ENCODE data around the gene PLPPR3. TPM values are rescaled to one million over a fixed set of nuclear protein-coding genes. Genes with fewer than 3 reads are reported as not detected.

PLPPR3 gene
- total and polyA plus RNA-seq, 10 donors = 0.03 to 0.79 (median 0.42) TPM; not detected in 4

DNA sequence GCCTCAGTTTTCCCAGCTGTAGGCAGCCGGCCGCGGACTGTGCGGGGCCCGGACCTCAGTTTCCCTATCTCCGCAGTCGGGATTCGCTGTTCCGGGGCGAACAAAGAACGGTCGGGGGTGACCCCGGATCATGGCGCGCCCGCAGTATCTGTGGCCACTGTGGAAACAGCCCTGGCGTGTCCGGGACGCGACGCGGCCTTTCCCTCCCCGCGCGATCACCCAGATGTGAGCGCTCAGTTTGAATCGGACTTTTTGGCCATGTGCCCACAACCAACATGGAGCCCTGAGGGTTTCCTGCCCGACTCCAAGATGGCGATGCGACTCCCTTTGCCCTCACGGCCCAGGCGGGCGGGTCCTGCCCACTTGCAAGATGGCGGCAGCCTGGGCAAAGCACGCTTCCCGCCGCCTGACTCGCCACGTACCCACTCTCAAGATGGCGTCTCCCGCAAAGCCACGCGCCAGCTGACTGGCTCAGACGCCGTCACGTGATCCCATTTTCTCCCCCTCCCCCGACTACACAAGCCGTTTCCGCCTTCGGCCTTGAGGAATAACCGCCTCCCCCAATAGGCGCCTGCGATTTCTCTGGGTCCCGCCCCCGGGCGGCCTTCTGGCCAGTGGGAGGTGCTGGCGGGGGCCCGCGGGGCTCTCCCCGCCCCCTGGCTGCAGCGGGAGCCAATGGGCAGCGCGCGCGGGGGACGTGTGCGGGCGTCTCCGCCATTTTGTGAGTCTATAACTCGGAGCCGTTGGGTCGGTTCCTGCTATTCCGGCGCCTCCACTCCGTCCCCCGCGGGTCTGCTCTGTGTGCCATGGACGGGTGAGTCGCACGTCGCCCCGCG is 24.8 kb downstream of the PLPPR3 start, which contains the start of gene PTBP1:
PTBP1 (plus strand) TSS at position 761 of the 836 bp plus-strand sequence; CDS start at position 807, 46 bp downstream.
- Histone ChIP-seq H3K27ac (peak within 1 kb of the TSS; percentile 93 to 100 (median 99)), H3K4me1 (peaks cover 41 to 68% (median 52%) of the 10 kb centered on the region in 6 donors), H3K9me3 (no peaks in the 10 kb centered on the region), H3K4me3 (peak within 1 kb of the TSS; percentile 80 to 99 (median 91)), H3K27me3 (replicated peaks in 1 of 7) (no peaks in the 10 kb centered on the region), H3K36me3 (peaks cover 0 to 29% (median 2%) of the 10 kb centered on the region in 6 donors)
- TF ChIP-seq, protein P1, sequence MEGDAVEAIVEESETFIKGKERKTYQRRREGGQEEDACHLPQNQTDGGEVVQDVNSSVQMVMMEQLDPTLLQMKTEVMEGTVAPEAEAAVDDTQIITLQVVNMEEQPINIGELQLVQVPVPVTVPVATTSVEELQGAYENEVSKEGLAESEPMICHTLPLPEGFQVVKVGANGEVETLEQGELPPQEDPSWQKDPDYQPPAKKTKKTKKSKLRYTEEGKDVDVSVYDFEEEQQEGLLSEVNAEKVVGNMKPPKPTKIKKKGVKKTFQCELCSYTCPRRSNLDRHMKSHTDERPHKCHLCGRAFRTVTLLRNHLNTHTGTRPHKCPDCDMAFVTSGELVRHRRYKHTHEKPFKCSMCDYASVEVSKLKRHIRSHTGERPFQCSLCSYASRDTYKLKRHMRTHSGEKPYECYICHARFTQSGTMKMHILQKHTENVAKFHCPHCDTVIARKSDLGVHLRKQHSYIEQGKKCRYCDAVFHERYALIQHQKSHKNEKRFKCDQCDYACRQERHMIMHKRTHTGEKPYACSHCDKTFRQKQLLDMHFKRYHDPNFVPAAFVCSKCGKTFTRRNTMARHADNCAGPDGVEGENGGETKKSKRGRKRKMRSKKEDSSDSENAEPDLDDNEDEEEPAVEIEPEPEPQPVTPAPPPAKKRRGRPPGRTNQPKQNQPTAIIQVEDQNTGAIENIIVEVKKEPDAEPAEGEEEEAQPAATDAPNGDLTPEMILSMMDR (IDR thresholded peaks at IDR 0.05 in 8 of 11, conservative IDR thresholded peaks at IDR 0.05 in 3 of 11) = peak in 7 of 11 experiments; percentile 24 to 55 (median 31)
- TF ChIP-seq POLR2AphosphoS5 (IDR thresholded peaks at IDR 0.05) (peak; percentile 86 to 95 (median 90)), POLR2A (IDR thresholded peaks at IDR 0.05) (no peak)
- peak; percentile 100 for DNase-seq
- intact Hi-C loops (cut with DNase I; ENCODE audit: low total_unique reads) = no loop called here
- WGBS, 5 donors = 0 to 1% (median 1%) methylated on average over 37 to 83 of the region's 83 CpGs

DNA sequence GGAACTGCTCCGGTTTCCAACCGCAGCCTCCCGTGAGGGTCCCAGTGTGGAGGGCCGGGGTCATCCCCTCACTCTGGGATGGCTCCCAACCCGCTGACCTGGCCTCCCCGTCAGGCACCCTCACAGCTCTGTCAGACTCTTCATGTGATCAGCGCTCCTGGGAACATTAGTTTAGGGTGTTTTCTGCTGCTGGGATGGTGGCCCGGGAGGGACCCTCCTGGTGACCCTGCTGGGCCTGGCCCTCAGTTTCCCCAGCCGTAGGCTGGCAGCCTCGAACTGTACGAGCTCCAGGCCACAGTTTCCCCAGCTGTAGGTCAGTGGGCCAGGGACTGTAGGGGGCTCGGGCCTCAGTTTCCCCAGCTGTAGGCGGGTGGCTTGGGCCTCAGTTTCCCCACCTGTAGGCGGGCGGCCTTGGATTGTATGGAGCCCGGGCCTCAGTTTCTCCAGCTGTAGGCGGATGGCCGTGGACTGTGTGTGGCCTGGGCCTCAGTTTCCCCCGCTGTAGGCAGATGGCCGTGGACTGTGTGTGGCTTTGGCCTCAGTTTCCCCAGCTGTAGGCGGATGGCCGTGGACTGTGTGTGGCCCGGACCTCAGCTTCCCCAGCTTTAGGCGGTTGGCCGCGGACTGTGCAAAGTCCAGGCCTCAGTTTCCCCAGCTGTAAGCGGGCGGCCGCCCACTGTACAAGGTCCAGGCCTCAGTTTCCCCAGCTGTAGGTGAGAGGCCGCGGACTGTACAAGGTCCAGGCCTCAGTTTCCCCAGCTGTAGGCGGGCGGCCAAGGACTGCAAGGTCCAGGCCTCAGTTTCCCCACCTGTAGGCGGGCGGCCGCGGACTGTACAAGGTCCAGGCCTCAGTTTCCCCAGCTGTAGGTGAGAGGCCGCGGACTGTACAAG is 25.8 kb downstream of the PLPPR3 start:
- H3K4me3 ChIP-seq = peak overlapping the region; percentile 55 to 96 (median 76)
- peak overlapping the region; percentile 38 to 100 (median 88) for H3K27ac ChIP-seq
- WGBS, 5 donors = 83 to 92% (median 86%) methylated on average over 16 to 39 of the region's 39 CpGs
- DNase-seq = peak; percentile 89
- intact Hi-C loops (cut with DNase I; ENCODE audit: low total_unique reads) = no loop called here
- H3K36me3 ChIP-seq = peaks cover 0 to 19% (median 2%) of the 10 kb centered on the region in 6 donors
- H3K9me3 ChIP-seq = no peaks in the 10 kb centered on the region
- peaks cover 31 to 67% (median 47%) of the 10 kb centered on the region in 6 donors for H3K4me1 ChIP-seq
- no peaks in the 10 kb centered on the region for H3K27me3 ChIP-seq (replicated peaks in 1 of 7)
- TF ChIP-seq, protein P1 (IDR thresholded peaks at IDR 0.05 in 8 of 11, conservative IDR thresholded peaks at IDR 0.05 in 3 of 11) = no peak
- TF ChIP-seq POLR2AphosphoS5 (IDR thresholded peaks at IDR 0.05) (no peak), POLR2A (IDR thresholded peaks at IDR 0.05) (no peak)

- DNase-seq = no peak
- intact Hi-C loops (cut with DNase I; ENCODE audit: low total_unique reads) = no loop called here
- TF ChIP-seq, protein P1 (IDR thresholded peaks at IDR 0.05 in 8 of 11, conservative IDR thresholded peaks at IDR 0.05 in 3 of 11) = no peak
- peak in 1 of 3 donors; percentile 25 for TF ChIP-seq POLR2AphosphoS5 (IDR thresholded peaks at IDR 0.05)
- H3K4me3 ChIP-seq = no peak overlapping the region
- peaks cover 0 to 11% (median 2%) of the 10 kb centered on the region in 6 donors for H3K36me3 ChIP-seq
- no peaks in the 10 kb centered on the region for H3K9me3 ChIP-seq
- H3K27ac ChIP-seq = no peak overlapping the region
- H3K27me3 ChIP-seq (replicated peaks in 1 of 7) = no peaks in the 10 kb centered on the region
- H3K4me1 ChIP-seq = peaks cover 23 to 67% (median 42%) of the 10 kb centered on the region in 6 donors
- WGBS, 5 donors = 87 to 94% (median 88%) methylated on average over 16 to 28 of the region's 28 CpGs
These were observed 26.6 kb downstream of the PLPPR3 start for GRCh38 chr19:795073-795611.
